Fibroblast of skin of left quadriceps (primary cell): Measurements from ENCODE around the gene TBC1D13.
"Not testable (repeated sequence)": the region's sequence is repeated elsewhere in the genome, so short reads cannot be mapped to it uniquely, and the experiment has no call there.

Source experiments
- DNase-seq, 2 experiments: peaks; one replicate each; pipeline ENCODE4 v3.0.0-alpha.2; 2013; ENCODE audit warnings: low read depth in 2 of 2

TBC1D13 gene

DNA sequence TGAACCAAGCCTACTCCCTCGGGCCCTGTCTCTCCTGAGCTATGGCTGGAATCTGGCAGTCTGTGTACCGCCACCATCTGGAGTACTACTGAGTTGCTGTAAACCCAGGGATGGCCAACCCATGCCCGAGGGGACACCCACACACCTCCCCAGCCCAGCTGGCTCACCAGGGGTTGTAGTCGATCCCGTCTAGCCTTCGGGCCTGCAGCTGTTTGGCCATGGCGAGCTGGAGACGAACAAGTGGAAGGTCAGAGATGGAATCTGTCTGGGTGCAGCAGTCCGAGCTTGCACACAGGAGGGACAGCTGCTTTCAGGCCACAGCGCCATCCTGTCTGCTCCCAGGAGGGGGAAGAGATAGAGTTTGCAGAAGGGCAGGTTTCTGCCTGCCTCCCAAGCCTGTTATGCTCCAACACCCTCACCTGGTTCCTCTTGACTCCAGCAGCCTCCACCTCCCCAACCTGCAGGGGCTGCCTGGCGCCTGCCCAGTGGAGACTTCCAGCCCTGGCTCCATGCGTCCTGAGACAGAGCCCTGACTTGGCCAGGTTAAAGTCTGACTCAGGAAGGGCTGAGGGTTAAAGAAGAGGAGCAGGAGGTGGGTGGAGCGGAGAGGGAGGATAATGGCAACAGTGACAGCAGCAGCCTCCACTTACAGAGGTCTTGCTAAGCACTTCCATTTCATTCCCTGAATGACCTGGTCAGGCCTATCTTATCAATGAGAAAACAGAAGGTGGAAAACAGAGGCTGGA, 58.3 kb downstream of the TBC1D13 start:
- no peak for DNase-seq

DNA sequence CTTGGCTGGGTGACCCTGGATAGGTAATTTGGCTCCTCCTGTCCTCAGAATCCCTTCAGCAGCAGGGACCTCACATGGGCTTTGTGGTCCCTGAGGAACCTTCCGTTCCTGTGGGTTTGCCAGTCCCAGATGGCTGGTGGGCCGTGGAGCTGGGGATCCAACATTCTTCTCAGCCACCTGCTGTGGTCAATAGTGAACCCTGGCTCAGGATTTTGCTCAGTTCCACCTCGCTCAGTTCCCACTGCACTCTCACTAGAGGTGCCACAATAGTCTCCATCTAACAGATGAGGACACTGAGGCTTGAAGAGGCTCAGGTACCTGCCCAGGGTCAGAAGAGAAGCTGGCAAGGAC, 59.6 kb downstream of the TBC1D13 start:
- no peak for DNase-seq

GRCh38 chr9:128847803-128848202, 60.8 kb downstream of the TBC1D13 start:
- no peak for DNase-seq

DNA sequence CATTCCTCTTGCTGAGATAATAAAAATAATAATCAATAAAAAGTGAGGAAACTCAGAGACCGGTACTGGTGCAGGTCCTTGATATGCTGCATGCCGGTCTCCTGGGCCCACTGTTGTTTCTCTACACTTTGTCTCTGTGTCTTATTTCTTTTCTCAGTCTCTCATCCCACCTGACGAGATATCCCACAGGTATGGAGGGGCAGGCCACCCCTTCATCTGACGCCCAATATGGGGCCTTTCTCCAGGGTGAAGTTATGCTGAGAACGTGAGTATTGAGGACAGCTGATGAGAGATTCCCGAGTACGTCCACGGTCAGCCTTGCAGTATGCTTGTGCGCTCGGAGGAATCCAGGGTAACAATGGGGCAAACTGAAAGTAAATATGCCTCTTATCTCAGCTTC, 64.0 kb downstream of the TBC1D13 start:
- not testable (repeated sequence) for DNase-seq

DNA sequence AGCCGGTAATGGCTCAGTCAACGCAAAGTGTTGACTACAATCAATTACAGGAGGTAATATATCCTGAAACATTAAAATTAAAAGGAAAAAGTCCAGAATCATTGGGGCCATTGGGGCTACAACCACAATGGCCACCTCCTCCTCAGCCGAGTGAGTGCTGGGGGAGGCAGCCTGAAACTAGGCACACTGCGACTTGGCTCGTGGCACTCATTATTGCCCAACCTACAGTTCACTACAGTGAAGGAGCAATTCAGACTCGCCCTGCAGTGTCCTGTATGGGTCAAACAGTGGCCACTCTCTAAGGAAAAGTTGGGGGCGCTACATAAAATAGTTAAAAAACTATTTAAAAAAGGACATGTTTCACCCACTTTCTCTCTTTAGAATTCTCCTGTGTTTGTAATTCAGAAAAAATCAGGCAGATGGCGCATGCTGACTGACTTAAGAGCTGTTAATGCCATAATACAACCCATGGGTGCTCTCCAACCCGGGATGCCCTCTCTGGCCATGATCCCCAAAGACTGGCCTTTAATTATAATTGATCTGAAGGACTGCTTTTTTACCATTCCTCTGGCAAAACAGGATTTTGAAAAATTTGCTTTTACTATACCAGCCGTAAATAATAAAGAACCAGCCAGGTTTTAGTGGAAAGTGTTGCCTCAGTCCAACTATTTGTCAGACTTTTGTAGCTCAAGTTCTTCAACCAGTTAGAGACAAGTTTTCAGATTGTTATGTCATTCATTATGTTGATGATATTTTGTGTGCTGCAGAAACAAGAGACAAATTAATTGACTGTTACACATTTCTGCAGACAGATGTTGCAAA, 64.9 kb downstream of the TBC1D13 start:
- DNase-seq, result not testable (repeated sequence)

- DNase-seq, result not testable (repeated sequence)
Measured at GRCh38 chr9:128852646-128853045, 65.6 kb downstream of the TBC1D13 start.

- DNase-seq, result not testable (repeated sequence)
Measured at GRCh38 chr9:128854454-128854853, 67.4 kb downstream of the TBC1D13 start.

DNA sequence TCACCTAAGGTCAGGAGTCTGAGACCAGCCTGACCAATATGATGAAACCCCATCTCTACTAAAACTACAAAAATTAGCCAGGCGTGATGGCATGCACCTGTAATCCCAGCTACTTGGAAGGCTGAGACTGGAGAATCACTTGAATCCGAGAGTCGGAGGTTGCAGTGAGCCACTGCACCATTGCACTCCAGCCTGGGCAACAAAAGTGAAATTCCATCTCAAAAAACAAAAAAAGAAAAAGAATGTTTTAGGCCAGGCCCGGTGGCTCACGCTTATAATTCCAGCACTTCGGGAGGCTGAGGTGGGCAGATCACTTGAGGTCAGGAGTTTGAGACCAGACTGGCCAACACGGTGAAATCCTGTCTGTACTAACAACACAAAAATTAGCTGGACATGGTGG, 71.4 kb downstream of the TBC1D13 start:
- not testable (repeated sequence) for DNase-seq
